ENCODE data around the gene ZRANB2.

DNA sequence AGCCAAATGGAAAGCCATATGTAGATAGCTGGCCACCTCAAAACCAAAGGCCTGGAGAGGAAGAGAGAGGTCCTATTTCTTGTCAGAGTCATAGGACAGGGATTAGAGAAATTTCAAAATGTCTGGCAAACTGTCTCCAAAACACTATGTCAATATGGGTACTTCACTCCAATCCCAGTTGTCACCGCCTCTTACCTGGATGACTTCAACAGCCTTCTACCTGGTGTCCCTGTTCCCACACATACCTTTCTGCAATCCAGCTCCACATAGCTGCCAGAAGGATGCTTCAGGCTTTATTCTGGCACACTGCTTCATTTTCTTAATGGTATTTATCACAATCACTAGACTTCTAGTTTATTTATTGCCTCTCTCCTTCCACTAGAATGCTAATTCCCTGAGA lies 47.7 kb downstream of the ZRANB2 start:
- TF ChIP-seq, protein P1, sequence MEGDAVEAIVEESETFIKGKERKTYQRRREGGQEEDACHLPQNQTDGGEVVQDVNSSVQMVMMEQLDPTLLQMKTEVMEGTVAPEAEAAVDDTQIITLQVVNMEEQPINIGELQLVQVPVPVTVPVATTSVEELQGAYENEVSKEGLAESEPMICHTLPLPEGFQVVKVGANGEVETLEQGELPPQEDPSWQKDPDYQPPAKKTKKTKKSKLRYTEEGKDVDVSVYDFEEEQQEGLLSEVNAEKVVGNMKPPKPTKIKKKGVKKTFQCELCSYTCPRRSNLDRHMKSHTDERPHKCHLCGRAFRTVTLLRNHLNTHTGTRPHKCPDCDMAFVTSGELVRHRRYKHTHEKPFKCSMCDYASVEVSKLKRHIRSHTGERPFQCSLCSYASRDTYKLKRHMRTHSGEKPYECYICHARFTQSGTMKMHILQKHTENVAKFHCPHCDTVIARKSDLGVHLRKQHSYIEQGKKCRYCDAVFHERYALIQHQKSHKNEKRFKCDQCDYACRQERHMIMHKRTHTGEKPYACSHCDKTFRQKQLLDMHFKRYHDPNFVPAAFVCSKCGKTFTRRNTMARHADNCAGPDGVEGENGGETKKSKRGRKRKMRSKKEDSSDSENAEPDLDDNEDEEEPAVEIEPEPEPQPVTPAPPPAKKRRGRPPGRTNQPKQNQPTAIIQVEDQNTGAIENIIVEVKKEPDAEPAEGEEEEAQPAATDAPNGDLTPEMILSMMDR (IDR thresholded peaks at IDR 0.05) = no peak
- TF ChIP-seq EZH2 (IDR thresholded peaks at IDR 0.05; ENCODE audit: borderline replicate concordance, insufficient read depth, low read depth, low read length, poor library complexity, severe bottlenecking) = no peak

All from B cell (primary cell).